GM12878 (cell line): ENCODE data around the gene LLPH.

ENCODE experiments used
- BMI1 ChIP-seq: fragments of 450-650 bp; IDR thresholded peaks from 2 replicates; pipeline ENCODE4 v1.6.1; 2016; ENCODE audit warnings: mild to moderate bottlenecking, moderate library complexity, borderline replicate concordance
- CREB1 ChIP-seq: IDR thresholded peaks from 2 replicates; pipeline ENCODE4 v1.6.1; 2012; ENCODE audit warnings: low read depth, mild to moderate bottlenecking, inconsistent platforms
- CTCF ChIP-seq, 3 experiments: IDR thresholded peaks in 2 of 3; conservative IDR thresholded peaks in 1 of 3; 2 replicates each; pipeline ENCODE4 v1.5.1; 2011; ENCODE audit warnings: low read depth in 3 of 3, low read length in 3 of 3, mild to moderate bottlenecking in 3 of 3, control low read depth in 2 of 3, moderate library complexity in 2 of 3, inconsistent platforms in 1 of 3, mixed read lengths in 1 of 3; ENCODE audit not compliant: control insufficient read depth in 2 of 3, insufficient read depth in 1 of 3; ENCODE audit errors: extremely low read depth in 1 of 3
- MTA3 ChIP-seq: IDR thresholded peaks from 2 replicates; pipeline ENCODE4 v1.6.1; 2012; ENCODE audit warnings: low read length, inconsistent platforms, borderline replicate concordance
- MYB ChIP-seq: fragments of 150-350 bp; IDR thresholded peaks from 2 replicates; pipeline ENCODE4 v1.6.1; 2014; ENCODE audit warnings: mild to moderate bottlenecking, low read depth, low read length, borderline replicate concordance
- NFIC ChIP-seq: IDR thresholded peaks from 2 replicates; pipeline ENCODE4 v1.6.1; 2012; ENCODE audit warnings: low read depth, mild to moderate bottlenecking, inconsistent platforms, low read length, moderate library complexity
- PKNOX1 ChIP-seq: fragments of 450-650 bp; IDR thresholded peaks from 2 replicates; pipeline ENCODE4 v1.6.1; 2016; ENCODE audit warnings: mild to moderate bottlenecking
- POLR2A ChIP-seq: IDR thresholded peaks from 2 replicates; pipeline ENCODE4 v1.6.1; 2011; ENCODE audit warnings: low read depth, mild to moderate bottlenecking, low read length
- POLR2AphosphoS5 ChIP-seq: IDR thresholded peaks from 2 replicates; pipeline ENCODE4 v1.6.1; 2011; ENCODE audit warnings: mild to moderate bottlenecking, low read length, inconsistent platforms
- RUNX3 ChIP-seq: IDR thresholded peaks from 2 replicates; pipeline ENCODE4 v1.6.1; 2012; ENCODE audit warnings: low read length, inconsistent platforms
- SP1 ChIP-seq: IDR thresholded peaks from one replicate; pipeline ENCODE4 v1.6.1; 2011; ENCODE audit warnings: low read depth, low read length
- SREBF2 ChIP-seq: IDR thresholded peaks from 2 replicates; pipeline ENCODE4 v1.6.1; 2012; ENCODE audit warnings: mild to moderate bottlenecking, low read length

- TF ChIP-seq POLR2AphosphoS5: no peak
- TF ChIP-seq POLR2A: no peak
- TF ChIP-seq SREBF2: no peak
- no peak for TF ChIP-seq CTCF (IDR thresholded peaks at IDR 0.05 in 2 of 3, conservative IDR thresholded peaks at IDR 0.05 in 1 of 3; ENCODE audit: control insufficient read depth in 2 of 3, extremely low read depth in 1 of 3, insufficient read depth in 1 of 3, low read depth in 3 of 3, low read length in 3 of 3)
- TF ChIP-seq BMI1: no peak
- no peak for TF ChIP-seq PKNOX1
- TF ChIP-seq MTA3: no peak
- TF ChIP-seq NFIC: no peak
- TF ChIP-seq CREB1: no peak
- TF ChIP-seq MYB: no peak
- TF ChIP-seq RUNX3: no peak
- TF ChIP-seq SP1: no peak
Measured at GRCh38 chr12:66139328-66139727, 8.8 kb upstream of the LLPH start.
